CD4-positive, alpha-beta T cell (primary cell): Measurements from ENCODE around the gene OSMR. TPM values are rescaled to one million over a fixed set of nuclear protein-coding genes. Genes with fewer than 3 reads are reported as not detected.

Source experiments
- ATAC-seq: fragments of 200-7000 bp; cut with Tn5 transposase; one replicate; pipeline ENCODE4 v1.10.0; 2022; ENCODE audit warnings: mild to moderate bottlenecking; ENCODE audit not compliant: poor library complexity
- CTCF ChIA-PET: fragments of 350-600 bp; sonication (Branson Sonifier 250); formaldehyde crosslinking; loops from one replicate; lab custom pipeline; 2021; ENCODE audit warnings: antibody characterized with exemption, inconsistent platforms; lab: Charles Lee
- POLR2A ChIA-PET: fragments of 350-600 bp; sonication (Branson Sonifier 250); formaldehyde crosslinking; loops from one replicate; lab custom pipeline; 2021; ENCODE audit warnings: antibody characterized with exemption, inconsistent platforms; lab: Charles Lee
- DNase-seq, 14 experiments: peaks; one replicate each; pipeline ENCODE4 v3.0.0-alpha.2; 2013 to 2020; ENCODE audit warnings: mixed read lengths in 2 of 14
- H3K27ac ChIP-seq, 2 donors: one replicate each; pipeline versions ENCODE4 v1.5.1 to v1.7.0; 2013; ENCODE audit warnings: low read length in 2 of 2, low read depth in 1 of 2, mild to moderate bottlenecking in 1 of 2
- H3K27me3 ChIP-seq, 2 experiments: 1 replicate in 1 of 2; 2 replicates in 1 of 2; pipeline versions ENCODE4 v1.6.1 to v1.7.0; 2013; ENCODE audit warnings: low read length in 2 of 2, control low read depth in 1 of 2, mild to moderate bottlenecking in 1 of 2, moderate library complexity in 1 of 2; ENCODE audit not compliant: insufficient read depth in 2 of 2, control insufficient read depth in 1 of 2
- H3K36me3 ChIP-seq: one replicate; pipeline ENCODE4 v1.6.1; 2013; ENCODE audit warnings: low read length, control low read depth; ENCODE audit not compliant: insufficient read depth
- H3K4me1 ChIP-seq: one replicate; pipeline ENCODE4 v1.6.1; 2013; ENCODE audit warnings: low read length, control low read depth; ENCODE audit not compliant: insufficient read depth
- H3K4me3 ChIP-seq: one replicate; pipeline ENCODE4 v1.5.1; 2013; ENCODE audit warnings: mild to moderate bottlenecking, low read length, moderate library complexity
- H3K9me3 ChIP-seq, 2 experiments: 1 replicate in 1 of 2; 2 replicates in 1 of 2; pipeline versions ENCODE4 v1.6.1 to v1.7.0; 2013; ENCODE audit warnings: low read length in 2 of 2, mild to moderate bottlenecking in 2 of 2, control low read depth in 1 of 2, moderate library complexity in 1 of 2; ENCODE audit not compliant: control insufficient read depth in 1 of 2, insufficient read depth in 1 of 2
- H3K27ac Mint-ChIP-seq: one replicate; pipeline ENCODE4 v1.8.0; 2020; ENCODE audit warnings: mixed read lengths
- H3K27me3 Mint-ChIP-seq: one replicate; pipeline ENCODE4 v1.8.0; 2021; ENCODE audit warnings: mixed read lengths
- H3K36me3 Mint-ChIP-seq: one replicate; pipeline ENCODE4 v1.8.0; 2021; ENCODE audit warnings: low read depth, mixed read lengths
- H3K4me1 Mint-ChIP-seq: one replicate; pipeline ENCODE4 v1.8.0; 2021; ENCODE audit warnings: low read depth, mixed read lengths
- H3K4me3 Mint-ChIP-seq: one replicate; pipeline ENCODE4 v1.8.0; 2020; ENCODE audit warnings: mild to moderate bottlenecking, mixed read lengths
- H3K9me3 Mint-ChIP-seq: one replicate; pipeline ENCODE4 v1.8.0; 2020; ENCODE audit warnings: mixed read lengths
- intact Hi-C, 2 experiments: fragments of 100-400 bp; cut with DNase I in 1 of 2; cut with micrococcal nuclease in 1 of 2; formaldehyde crosslinking; loops; one replicate each; pipeline versions ENCODE4 v1.15.1 to v1.9.0; 2023 to 2025; cut with DNase I, micrococcal nuclease
- total RNA-seq, 174 experiments: library from RNA in 2 of 174; stranded (reverse) in 2 of 174; gene quantifications; one replicate each; pipeline ENCODE4 v1.2.3 and lab custom pipeline; 2021 to 2026
- TF ChIP-seq, protein P1 (sequence below): fragments of 200-600 bp; IDR thresholded peaks from one replicate; pipeline ENCODE4 v1.8.0; 2022; ENCODE audit warnings: antibody characterized with exemption, mild to moderate bottlenecking

OSMR gene
- total RNA-seq, 2 experiments from 2014 or later = not detected

DNA sequence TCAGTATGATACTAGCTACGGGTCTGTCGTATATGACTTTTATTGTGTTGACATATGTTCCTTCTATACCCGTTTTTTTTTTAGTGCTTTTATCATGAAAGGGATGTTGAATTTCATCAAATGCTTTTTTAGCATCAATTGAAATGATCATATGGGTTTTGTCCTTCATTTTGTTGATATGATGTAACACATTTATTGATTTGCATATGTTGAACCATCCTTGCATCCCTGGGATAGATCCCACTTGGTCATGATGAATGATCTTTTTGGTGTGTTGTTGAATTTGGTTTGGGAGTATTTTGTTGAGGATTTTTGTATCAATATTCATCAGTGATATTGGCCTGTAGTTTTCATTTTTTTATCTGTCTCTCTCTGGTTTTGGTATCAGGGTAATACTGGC is 50.9 kb downstream of the OSMR start:
- Mint-ChIP-seq H3K36me3 (no peaks in the 10 kb centered on the region), H3K27ac (no peak overlapping the region), H3K9me3 (peaks cover 10% of the 10 kb centered on the region), H3K27me3 (peaks cover 16% of the 10 kb centered on the region), H3K4me3 (no peak overlapping the region), H3K4me1 (no peaks in the 10 kb centered on the region)
- no peaks in the 10 kb centered on the region for H3K4me1 ChIP-seq
- peaks cover 0 to 6% of the 10 kb centered on the region in 2 experiments for H3K9me3 ChIP-seq
- TF ChIP-seq, protein P1, sequence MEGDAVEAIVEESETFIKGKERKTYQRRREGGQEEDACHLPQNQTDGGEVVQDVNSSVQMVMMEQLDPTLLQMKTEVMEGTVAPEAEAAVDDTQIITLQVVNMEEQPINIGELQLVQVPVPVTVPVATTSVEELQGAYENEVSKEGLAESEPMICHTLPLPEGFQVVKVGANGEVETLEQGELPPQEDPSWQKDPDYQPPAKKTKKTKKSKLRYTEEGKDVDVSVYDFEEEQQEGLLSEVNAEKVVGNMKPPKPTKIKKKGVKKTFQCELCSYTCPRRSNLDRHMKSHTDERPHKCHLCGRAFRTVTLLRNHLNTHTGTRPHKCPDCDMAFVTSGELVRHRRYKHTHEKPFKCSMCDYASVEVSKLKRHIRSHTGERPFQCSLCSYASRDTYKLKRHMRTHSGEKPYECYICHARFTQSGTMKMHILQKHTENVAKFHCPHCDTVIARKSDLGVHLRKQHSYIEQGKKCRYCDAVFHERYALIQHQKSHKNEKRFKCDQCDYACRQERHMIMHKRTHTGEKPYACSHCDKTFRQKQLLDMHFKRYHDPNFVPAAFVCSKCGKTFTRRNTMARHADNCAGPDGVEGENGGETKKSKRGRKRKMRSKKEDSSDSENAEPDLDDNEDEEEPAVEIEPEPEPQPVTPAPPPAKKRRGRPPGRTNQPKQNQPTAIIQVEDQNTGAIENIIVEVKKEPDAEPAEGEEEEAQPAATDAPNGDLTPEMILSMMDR = no peak
- no peak for ATAC-seq
- intact Hi-C loops = no loop called here
- H3K4me3 ChIP-seq = no peak overlapping the region
- DNase-seq = no peak
- H3K36me3 ChIP-seq = no peaks in the 10 kb centered on the region
- CTCF ChIA-PET = no interaction called here
- H3K27me3 ChIP-seq = peaks cover under 1 to 13% of the 10 kb centered on the region in 2 experiments
- H3K27ac ChIP-seq = no peak overlapping the region
- POLR2A ChIA-PET = no interaction called here

DNA sequence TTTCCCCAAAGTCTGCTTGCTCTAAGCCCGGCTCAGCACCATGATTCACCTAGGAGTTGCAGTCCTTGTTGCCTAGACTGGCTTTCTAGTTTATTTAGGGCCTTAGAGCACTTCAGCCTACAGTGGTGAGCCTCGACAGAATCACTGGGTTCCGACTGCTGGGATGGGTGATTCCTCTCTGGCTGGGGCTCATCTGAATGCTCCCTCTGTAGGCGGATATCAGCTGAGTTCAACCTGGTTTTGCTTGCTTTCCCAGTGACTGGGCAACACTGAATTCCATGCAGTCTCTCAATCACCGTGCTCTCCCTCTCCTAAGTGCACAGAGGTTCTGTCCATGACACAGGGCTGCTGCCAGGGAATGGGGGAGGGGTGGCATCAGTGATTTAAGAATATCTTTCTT is 54.1 kb downstream of the OSMR start:
- Mint-ChIP-seq H3K4me3 (no peak overlapping the region), H3K9me3 (peaks cover 7% of the 10 kb centered on the region), H3K36me3 (no peaks in the 10 kb centered on the region), H3K27me3 (peaks cover 9% of the 10 kb centered on the region), H3K27ac (no peak overlapping the region), H3K4me1 (no peaks in the 10 kb centered on the region)
- H3K4me3 ChIP-seq = no peak overlapping the region
- intact Hi-C loops = no loop called here
- peaks cover 0 to 4% of the 10 kb centered on the region in 2 experiments for H3K9me3 ChIP-seq
- ChIA-PET POLR2A (no interaction called here), CTCF (no interaction called here)
- ATAC-seq = no peak
- no peak overlapping the region for H3K27ac ChIP-seq
- DNase-seq = no peak
- TF ChIP-seq, protein P1 = no peak
- H3K4me1 ChIP-seq = no peaks in the 10 kb centered on the region
- H3K36me3 ChIP-seq = no peaks in the 10 kb centered on the region
- H3K27me3 ChIP-seq = peaks cover 0 to 4% of the 10 kb centered on the region in 2 experiments

DNA sequence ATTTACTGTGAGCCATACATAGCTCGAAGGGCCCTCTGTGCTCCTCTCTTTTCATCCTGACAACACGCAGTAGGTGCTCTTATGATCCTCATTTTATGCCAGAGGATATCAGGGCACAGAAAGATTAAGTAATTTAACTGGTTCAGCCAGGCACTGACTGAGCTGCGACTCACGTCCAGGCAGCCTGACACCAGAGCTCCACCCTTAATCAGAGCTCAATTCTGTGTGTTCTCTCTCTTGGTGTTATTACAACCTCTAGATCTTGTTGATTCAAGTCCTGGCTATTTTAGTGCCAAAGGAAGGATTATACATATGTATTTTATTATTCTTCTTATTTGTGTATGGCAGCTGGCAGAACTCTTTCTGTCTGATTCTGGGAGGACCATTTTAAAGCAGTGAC is 59.7 kb downstream of the OSMR start:
- no peaks in the 10 kb centered on the region for H3K4me1 Mint-ChIP-seq
- Histone ChIP-seq H3K4me3 (no peak overlapping the region), H3K27ac (no peak overlapping the region), H3K27me3 (peaks cover 0 to 23% of the 10 kb centered on the region in 2 experiments), H3K36me3 (no peaks in the 10 kb centered on the region), H3K9me3 (peaks cover 0 to 14% of the 10 kb centered on the region in 2 experiments), H3K4me1 (no peaks in the 10 kb centered on the region)
- H3K27ac Mint-ChIP-seq = no peak overlapping the region
- TF ChIP-seq, protein P1 = no peak
- H3K4me3 Mint-ChIP-seq = no peak overlapping the region
- intact Hi-C loops = no loop called here
- ATAC-seq = no peak
- H3K9me3 Mint-ChIP-seq = peaks cover 9% of the 10 kb centered on the region
- POLR2A ChIA-PET = no interaction called here
- no peak for DNase-seq
- no peaks in the 10 kb centered on the region for H3K36me3 Mint-ChIP-seq
- CTCF ChIA-PET = no interaction called here
- peaks cover 24% of the 10 kb centered on the region for H3K27me3 Mint-ChIP-seq
